ENCODE data around the gene TNFRSF8. TPM values are rescaled to one million over a fixed set of nuclear protein-coding genes. Genes with fewer than 3 reads are reported as not detected.
A peak's percentile ranks its signal among the peaks of the same experiment; 100 is the strongest.

The TNFRSF8 gene
- polyA plus RNA-seq, 1 donor = 0.34 TPM

GRCh38 chr1:12060500-12060899 is 2.6 kb upstream of the TNFRSF8 start:
- DNase-seq = no peak

- DNase-seq = no peak
Measured at GRCh38 chr1:12064073-12064969, 1.2 kb downstream of the TNFRSF8 start.

GRCh38 chr1:12065872-12066271 is 2.8 kb downstream of the TNFRSF8 start:
- DNase-seq = no peak

- no peak for DNase-seq
Measured at GRCh38 chr1:12067900-12068821, 5.1 kb downstream of the TNFRSF8 start.

- DNase-seq = no peak
Measured at GRCh38 chr1:12069623-12070244, 6.6 kb downstream of the TNFRSF8 start.

GRCh38 chr1:12071892-12072291 is 8.8 kb downstream of the TNFRSF8 start:
- no peak for DNase-seq

- DNase-seq = no peak
Measured at GRCh38 chr1:12072741-12073140, 9.6 kb downstream of the TNFRSF8 start.

- no peak for DNase-seq
Measured at GRCh38 chr1:12073796-12074195, 10.7 kb downstream of the TNFRSF8 start.

- no peak for DNase-seq
Measured at GRCh38 chr1:12075195-12076114, 12.4 kb downstream of the TNFRSF8 start.

- no peak for DNase-seq
Measured at GRCh38 chr1:12076425-12077005, 13.4 kb downstream of the TNFRSF8 start.

GRCh38 chr1:12078575-12078937 is 15.5 kb downstream of the TNFRSF8 start:
- no peak for DNase-seq

- DNase-seq = peak; percentile 19
Measured at GRCh38 chr1:12078938-12079861, 16.1 kb downstream of the TNFRSF8 start.

GRCh38 chr1:12080156-12080555 is 17.1 kb downstream of the TNFRSF8 start:
- no peak for DNase-seq

- no peak for DNase-seq
Measured at GRCh38 chr1:12080773-12081556, 17.9 kb downstream of the TNFRSF8 start.

GRCh38 chr1:12081648-12082396 is 18.7 kb downstream of the TNFRSF8 start:
- no peak for DNase-seq

- no peak for DNase-seq
Measured at GRCh38 chr1:12082988-12083387, 19.9 kb downstream of the TNFRSF8 start.

GRCh38 chr1:12083766-12084165 is 20.7 kb downstream of the TNFRSF8 start:
- no peak for DNase-seq

- DNase-seq = no peak
Measured at GRCh38 chr1:12085643-12086260, 22.6 kb downstream of the TNFRSF8 start.
